ENCODE measurements around the gene IFT81.

- TF ChIP-seq CTCF (IDR thresholded peaks at IDR 0.05; ENCODE audit: insufficient read depth, low read length, poor library complexity, severe bottlenecking) (no peak), EZH2phosphoT487 (conservative IDR thresholded peaks at IDR 0.05; ENCODE audit: low read length) (no peak)
These were observed 142.9 kb downstream of the IFT81 start for GRCh38 chr12:110266980-110267620.
